Measurements from ENCODE around the gene GPR22.

GPR22 gene, protein sequence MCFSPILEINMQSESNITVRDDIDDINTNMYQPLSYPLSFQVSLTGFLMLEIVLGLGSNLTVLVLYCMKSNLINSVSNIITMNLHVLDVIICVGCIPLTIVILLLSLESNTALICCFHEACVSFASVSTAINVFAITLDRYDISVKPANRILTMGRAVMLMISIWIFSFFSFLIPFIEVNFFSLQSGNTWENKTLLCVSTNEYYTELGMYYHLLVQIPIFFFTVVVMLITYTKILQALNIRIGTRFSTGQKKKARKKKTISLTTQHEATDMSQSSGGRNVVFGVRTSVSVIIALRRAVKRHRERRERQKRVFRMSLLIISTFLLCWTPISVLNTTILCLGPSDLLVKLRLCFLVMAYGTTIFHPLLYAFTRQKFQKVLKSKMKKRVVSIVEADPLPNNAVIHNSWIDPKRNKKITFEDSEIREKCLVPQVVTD

DNA sequence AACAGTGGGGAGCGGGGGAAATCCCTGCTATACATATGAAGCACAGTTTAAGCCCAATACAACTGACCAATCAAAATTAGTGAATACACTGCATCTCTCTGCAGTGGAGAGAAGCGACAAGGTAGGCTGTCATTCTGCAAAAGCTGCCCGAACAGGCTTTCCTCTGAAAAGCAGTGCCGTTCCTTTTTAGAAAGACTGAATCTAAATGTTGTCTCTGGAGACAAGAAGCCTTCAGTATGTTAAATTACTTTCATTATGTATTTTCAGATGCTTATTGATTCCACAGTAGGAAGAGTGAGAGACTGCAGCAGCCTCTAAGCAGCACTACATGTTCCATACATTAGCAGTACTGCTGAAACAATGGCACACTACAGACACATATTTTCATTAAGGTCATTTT lies at the start of gene GPR22:
GPR22 (plus strand) TSS at position 129 of the 400 bp plus-strand sequence. CDS start 4,004 bp downstream, outside the sequence.
- DNase-seq (ENCODE audit: low read depth, low spot score): no peak

DNA sequence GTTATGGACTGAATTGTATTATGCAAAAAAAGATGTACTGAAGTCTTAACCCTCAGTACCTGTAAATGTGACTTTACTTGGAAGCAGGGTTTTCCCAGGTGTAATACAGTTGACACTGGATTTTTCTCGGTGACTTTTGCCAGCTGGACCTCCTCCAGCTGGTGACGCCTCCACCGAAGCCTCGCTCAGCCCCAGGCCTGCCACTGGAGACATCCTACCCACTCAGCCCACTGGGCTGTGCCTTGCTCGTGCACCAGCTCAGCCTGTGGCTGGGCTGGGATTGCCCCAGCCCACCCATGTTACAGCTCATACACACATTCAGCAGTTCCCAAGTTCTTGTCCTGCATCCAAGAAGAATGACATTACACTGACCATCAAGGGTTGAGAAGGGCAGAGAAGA lies 42.4 kb upstream of the GPR22 start:
- no peak for DNase-seq (ENCODE audit: low read depth, low spot score)

DNA sequence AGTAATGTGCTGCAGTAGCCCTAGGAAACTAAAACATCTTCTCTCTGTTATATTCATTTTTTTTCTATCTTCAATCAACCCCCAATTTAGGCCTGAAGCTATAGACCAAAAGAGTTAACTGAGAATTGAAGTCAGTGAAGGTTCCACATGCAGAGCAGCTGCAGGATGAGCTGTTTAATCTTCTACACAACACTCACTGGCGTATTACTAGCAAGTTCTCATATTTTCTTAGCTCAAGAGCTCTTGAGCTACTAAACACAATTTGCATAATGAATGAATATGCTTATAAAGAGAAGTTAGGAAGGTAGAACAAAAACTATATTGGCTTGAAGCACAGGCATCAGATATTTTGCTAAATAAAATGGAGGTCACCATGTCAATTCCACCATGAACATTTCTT lies 41.2 kb upstream of the GPR22 start:
- DNase-seq (ENCODE audit: low read depth, low spot score): no peak

DNA sequence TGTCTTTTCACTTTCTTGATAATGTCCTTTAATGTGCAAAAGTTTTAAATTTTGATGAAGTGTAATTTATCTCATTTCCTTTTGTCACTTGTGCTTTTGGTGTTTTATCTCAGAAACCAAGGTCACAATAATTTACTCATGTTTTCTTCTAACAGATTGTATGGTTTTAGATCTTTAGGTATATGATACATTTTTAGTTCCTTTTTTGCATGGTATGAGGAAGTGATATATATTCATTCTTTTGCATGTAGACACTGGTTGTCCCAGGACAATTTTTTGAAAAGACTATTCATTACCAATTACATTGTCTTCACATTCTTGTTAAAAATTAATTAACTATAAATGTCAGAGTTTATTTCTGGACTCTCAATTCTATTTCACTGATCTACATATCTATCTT lies 39.8 kb upstream of the GPR22 start:
- DNase-seq (ENCODE audit: low read depth, low spot score): no peak

DNA sequence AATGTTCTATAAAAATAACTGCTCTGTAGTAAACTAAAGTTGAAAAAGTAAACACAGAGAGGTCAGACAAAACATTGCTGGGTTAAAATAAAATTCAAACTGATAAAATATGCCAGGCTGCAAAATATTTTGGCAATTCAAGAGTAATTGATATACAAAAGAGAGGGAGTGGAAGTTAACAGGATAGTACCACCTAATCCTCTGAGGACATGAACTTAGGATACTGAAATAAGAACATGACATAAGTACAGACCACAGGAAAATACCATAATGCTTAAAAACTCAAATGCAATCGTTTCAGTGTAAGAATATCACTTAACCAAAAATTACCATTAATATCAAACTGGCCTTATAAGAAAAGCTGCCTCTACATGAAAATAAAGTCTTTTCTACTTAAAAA lies 37.6 kb upstream of the GPR22 start:
- no peak for DNase-seq (ENCODE audit: low read depth, low spot score)

DNA sequence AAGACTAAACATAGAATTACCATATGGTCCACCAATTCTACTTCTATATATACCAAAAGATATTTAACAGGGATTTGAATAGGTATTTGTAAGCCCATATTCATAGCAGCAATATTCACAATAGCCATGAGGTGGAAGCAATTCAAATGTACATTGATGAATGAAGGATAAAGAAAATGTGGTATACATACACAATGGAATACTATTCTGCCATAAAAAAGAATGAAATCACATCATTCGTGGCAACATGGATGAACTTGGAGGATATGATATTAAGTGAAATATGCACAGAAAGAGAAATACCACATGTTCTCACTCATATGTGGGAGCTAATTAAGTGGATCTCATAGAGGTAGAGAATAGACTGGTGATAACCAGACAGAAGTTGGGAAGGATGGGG lies 34.1 kb upstream of the GPR22 start:
- DNase-seq (ENCODE audit: low read depth, low spot score): no peak

DNA sequence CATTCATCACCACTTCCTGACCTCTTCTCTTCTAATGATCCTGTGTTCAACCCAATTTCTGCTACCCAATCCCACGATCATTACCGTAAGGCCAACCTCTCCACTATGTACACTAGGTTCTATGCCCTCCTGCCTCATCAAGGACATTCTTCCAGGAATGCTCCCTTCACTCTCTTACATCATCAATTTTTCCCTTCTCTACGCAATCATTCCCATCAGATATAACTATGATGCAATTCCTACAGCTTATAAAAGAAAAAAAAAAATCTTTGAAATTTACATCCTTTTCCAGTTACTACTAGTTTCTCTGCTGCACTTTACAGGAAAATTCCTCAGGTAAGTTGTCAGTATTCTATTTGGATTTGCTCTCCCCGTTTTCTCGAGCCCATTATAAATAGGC lies 30.8 kb upstream of the GPR22 start:
- no peak for DNase-seq (ENCODE audit: low read depth, low spot score)

DNA sequence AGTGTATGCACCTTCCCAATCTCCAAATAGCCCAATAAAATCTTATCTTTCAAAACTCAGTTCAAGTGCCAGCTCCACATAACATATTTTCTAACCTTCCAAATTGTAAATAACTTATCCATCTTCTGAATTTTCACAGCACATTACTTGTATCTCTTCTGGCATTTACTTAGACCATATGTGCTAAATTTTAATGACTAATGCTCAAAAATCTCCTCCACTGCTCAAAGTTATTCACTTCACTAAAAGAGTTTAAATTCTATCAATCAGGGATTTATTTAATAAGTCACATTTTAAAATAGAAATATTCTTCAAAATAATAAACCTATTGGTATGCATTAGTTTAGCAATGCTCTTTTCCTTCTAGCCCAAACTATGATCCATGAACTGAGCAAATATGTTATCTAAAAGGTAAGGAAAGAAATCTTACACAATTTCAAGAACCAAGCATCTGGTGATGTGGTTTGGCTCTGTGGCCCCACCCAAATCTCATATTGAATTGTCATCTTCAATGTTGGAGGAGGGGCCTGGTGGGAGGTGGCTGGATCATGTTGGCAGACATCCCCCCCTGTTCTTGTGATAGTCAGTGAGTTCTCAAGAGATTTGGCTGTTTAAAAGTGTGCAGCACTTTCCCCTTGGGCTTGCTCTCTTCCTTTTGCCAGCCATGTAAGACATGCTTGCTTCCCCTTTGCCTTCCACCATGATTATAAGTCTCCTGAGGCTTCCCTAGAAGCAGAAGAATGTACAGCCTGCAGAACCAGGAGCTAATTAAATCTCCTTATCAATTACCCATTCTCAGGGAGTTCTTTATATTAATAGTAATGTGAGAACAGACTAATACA lies 28.1 kb upstream of the GPR22 start:
- DNase-seq (ENCODE audit: low read depth, low spot score): no peak

DNA sequence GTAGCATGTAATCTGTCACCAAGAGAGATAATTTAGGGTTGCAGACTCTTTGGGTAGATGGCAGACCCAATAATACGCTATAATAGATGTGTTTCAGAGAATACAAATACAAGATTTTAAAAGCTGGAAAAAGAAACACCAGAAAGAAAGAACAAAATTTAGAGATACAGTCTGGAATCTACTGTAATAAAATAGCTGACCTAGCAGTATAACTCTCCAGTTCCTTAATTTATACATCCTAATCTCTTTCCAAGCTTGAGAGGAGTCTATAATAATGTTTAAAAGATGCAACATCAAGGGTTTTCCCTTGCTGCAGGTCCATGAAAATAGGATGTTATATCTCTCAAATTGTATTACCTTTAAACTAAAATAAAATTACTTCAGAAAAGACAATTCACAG lies 27.2 kb upstream of the GPR22 start:
- no peak for DNase-seq (ENCODE audit: low read depth, low spot score)

DNA sequence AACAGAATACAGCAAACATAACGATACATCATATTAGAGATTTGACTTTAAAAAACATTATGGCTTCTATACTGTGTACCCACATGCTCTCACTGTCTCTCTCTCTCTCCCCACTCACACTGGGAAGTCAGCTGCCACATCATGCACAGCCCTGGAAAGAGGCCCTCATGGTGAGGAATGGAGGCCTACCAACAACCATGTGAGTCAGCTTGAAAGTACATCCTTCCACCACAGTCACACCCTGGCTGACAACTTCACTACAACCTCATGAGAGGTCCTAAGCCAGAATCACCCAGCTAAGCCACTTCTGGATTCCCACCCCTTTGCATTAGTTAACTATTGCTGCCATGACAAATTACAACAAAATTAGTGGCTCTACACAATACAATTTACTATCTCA lies 23.3 kb upstream of the GPR22 start:
- no peak for DNase-seq (ENCODE audit: low read depth, low spot score)

DNA sequence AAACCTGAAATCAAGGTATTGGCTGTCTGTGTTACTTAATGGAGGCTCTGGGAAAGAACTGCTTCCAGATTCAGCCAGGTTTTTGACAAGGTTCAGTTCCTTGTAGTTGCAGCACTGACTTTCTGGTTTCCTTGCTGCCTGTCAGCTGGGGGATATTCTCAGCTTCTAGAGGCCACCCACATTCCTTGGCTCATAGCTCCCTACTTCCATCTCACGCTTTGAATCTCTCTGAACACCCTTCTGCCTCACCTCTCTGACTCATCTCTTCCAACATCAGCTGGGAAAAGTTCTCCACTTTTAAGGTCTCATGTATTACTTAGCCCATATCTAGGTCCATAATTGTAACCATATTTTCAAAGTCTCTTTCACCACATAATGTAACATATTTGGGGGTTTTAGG lies 22.9 kb upstream of the GPR22 start:
- DNase-seq (ENCODE audit: low read depth, low spot score): no peak

DNA sequence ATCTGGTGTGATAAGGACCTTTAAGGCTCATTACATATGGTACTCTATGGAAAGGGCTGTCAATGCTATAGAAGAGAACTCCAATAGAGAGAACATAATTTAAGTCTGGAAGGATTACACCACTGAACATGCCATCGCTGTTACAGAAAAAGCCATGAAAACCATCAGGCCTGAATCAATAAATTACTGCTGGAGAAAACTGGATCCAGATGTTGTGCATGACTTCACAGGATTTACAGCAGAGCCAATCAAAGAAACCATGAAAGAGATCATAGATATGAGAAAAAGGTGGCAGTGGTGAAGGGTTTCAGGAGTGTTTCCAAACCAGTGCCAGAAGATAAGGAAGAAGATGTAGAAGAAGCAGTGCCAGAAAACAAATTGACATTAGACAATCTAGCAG lies 18.9 kb upstream of the GPR22 start:
- no peak for DNase-seq (ENCODE audit: low read depth, low spot score)

DNA sequence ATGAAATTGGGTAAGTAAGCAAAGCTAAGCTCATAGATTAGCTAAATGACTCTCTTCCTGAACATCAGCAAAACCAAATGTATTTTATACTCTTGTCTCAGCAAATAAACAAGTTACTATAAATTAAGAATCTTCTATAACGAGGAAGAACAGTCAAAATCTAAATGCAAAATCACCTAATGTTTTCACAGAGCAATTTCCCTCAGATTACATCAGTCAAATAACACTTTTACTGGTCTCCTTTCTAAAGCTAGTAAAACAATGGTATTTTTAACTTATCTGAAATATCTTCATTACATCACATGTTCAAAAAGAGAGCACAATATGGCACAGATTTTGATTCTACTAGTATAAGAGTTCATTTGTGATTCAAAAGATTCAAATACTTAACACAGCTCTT lies 16.5 kb upstream of the GPR22 start:
- no peak for DNase-seq (ENCODE audit: low read depth, low spot score)

DNA sequence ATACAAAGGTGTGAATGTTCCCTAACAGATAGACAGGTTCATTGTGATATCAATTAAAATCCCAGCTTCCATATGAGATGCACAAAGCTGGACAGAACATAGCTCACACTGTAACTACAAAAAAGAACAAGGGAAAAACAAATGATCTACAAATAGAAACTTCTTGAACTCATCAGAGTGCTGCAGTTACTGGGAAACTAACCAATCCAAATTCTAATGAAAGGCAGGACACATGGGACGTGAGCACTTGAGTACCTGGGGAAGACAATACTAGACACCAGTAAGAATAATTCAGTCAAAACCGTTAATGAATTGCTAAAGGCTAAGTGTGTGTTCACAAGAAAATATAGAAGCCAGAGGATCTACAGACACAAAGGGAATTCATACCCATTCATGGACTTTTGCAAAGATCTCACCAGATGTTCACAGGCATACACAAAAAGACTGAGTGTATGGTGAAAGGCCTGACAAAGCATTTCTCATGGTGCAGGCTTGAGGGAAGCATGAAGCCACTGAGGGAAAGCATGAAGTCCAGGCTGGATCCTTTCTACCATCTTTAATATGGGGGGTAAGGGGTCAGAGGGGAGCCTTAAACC lies 7.8 kb upstream of the GPR22 start:
- DNase-seq (ENCODE audit: low read depth, low spot score): no peak

DNA sequence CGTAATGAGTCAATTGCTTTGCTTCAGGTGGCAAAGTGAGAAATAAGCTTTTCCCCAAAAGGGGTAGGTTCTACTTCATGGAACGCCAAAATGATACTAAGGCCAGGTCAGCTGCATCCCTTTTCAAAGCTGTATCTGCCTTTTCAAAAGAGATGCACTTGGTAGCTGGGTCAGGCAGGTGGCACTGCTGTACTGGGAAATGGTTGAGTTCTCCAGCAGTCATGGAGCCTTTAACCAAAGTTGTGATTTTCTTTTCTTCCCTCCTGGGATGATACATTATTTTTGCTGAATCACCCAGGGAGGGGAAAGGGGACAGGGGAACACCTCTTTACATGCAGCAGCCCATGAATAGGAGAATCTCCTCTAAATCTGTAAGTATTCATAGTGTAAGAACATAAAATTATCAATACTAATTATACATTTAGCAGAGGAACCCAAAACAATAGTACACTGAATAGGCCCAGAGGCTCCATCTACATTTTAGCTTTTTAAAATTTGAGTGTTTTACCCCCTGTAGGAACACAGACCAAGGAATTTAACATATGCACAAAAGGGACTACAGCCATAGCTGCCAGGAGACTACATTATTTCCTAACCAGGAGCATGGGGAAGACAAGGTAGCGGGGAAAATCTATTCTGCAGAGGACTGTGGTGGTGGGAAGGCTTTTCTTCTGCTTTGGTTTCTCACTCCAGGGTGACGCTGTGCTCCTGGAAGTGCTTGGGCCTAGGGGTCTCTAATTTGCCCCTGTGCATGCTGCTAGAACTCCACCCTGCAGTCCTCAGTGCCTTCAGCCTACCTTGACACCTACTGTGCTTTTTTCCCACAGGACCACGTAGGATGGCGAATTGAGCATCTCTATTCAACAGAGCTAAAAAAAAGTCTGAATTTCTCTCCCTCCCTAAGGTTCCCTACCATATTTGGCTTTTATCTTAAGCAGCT lies 6.4 kb upstream of the GPR22 start:
- DNase-seq (ENCODE audit: low read depth, low spot score): peak; percentile 18

DNA sequence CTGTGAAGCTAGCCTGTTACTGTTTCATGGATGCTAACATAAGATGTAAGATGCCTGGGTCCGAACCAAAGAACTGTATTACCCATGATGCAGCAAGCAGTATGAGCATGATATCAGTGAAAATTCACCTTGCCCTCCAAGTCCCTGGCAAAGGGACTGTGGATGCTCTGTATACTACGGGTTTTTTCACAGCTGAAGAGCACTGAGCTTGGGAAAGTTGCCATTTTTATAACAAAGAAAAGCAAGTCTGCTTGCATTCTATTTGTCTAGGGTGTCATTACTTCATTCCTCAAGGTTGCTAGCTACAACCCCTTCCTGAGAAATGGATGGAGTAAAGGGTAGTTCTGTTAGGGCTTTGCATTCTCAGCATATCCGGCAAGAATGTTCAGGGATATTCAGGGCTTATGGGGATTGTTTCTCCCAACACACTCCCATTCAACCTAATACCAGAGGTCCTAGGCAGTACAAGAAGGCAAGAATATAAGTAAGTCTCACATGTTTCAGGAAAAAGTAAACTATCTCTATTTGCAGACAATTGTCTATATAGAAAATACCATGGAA lies 5.1 kb upstream of the GPR22 start:
- DNase-seq (ENCODE audit: low read depth, low spot score): no peak

DNA sequence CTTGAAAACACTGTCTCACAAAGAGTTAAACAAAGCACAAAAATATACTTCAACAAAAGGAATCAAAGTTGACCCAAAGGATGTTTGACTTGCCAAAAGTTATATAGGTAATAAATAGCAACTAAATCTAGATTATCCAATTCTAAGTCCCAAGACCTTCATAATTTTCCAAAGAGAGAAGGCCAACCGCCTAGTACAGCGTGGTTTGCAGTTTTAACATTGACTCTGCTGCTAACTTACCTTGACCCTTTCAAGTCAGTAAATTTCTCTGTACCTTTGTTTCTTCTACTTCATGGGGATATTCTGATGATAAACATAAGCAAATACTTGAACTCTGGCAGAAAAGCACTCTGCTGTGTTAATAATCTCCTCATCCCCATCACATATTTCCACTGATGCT lies 1.9 kb upstream of the GPR22 start:
- no peak for DNase-seq (ENCODE audit: low read depth, low spot score)

DNA sequence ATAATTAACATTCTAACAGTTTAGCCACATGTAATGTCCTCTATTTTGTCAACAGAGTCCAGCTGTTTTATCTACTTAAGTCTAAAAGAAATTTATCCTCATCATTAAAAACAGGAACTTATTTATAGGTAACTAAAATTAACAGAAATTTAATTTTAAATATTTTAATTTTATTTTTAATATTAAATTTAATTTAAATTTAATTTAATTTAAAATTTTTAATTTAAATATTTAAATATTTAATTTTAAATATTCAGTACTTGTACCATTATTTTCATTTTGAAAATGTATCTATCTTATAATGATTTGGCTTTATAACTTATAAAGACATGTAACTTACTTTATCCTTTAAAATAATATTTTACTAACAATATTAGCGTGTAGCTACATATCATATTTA lies 1.0 kb upstream of the GPR22 start:
- no peak for DNase-seq (ENCODE audit: low read depth, low spot score)

DNA sequence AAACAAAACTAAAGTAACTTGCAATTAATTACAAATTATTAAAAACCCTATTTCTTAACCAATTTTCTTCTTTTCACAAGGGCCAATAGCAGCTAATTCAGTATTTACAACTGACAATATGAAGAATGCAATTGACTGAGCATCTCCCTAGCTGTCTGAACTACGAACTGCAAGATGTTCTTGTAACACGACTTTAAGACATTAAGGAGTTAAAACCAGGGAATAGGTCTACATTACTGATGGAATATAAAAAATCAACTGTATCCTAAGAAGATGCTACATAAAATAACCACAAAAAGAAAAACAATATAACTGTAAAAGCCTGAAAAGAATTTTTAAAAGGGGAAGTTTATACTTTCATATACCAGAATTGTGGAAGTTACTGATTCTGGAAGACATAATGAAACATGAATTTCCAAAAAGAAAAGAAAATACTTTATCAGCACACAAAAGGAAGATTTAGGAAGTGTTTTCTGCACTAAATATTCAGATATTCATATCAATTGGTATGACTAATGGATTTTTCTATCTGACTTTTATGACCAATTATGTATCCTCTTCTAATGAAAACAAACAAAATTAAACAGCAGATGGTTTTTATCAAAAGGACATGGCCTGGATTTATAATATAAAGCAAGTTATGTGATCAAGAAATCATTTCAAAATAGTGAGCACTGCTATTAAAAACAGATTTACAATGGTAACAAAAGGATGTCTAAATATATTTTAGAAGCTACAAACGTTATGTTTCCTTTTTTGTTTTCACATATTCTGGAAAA lies 1.6 kb downstream of the GPR22 start:
- DNase-seq (ENCODE audit: low read depth, low spot score): peak; percentile 8

DNA sequence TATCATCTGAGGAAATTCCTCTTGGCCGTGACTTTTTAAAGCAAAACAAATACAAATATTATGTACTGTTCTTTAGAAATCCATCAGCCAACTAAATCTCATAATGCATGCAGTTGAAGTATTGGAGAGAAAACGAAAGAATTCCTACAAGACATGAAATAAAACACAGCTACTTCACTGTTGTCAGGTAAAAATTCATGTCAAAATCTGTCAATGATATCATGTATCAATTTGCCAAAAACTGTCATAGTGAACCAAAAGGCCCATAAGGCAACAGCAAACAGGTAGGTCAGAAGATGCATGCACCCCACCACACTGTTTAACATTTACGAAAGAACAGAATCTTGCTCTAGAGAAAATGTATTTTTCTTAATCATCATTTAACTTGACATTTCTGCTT lies 2.3 kb downstream of the GPR22 start:
- DNase-seq (ENCODE audit: low read depth, low spot score): no peak
